Stimulated activated CD4-positive, alpha-beta T cell treated with anti-CD3 and anti-CD28 coated beads, TNF-alpha, amount 100 ng/mL, for 48 hours (primary cell): ENCODE results near the gene UBAC1.

Experiments used
- DNase-seq, 3 donors: peaks; one replicate each; pipeline ENCODE4 v3.0.0-alpha.2; 2020; ENCODE audit warnings: low read depth in 3 of 3

Gene UBAC1

GRCh38 chr9:135961277-135961715 is at the start of gene UBAC1:
UBAC1 (minus strand) TSS chr9:135961373; CDS start chr9:135961162, 211 bp downstream.
- DNase-seq, result peak; percentile 86 to 90 (median 88)

GRCh38 chr9:136010615-136011361 is 49.6 kb upstream of the UBAC1 start:
- DNase-seq, result no peak

- no peak for DNase-seq
Observed at GRCh38 chr9:136010176-136010575, 49.0 kb upstream of the UBAC1 start.

- no peak for DNase-seq
Observed at GRCh38 chr9:136009516-136009915, 48.3 kb upstream of the UBAC1 start.

GRCh38 chr9:136008693-136008997 is 47.5 kb upstream of the UBAC1 start:
- DNase-seq, result no peak

- no peak for DNase-seq
Observed at GRCh38 chr9:136007934-136008692, 46.9 kb upstream of the UBAC1 start.

GRCh38 chr9:136007276-136007933 is 46.2 kb upstream of the UBAC1 start:
- no peak for DNase-seq

- DNase-seq, result no peak
Observed at GRCh38 chr9:136006169-136006568, 45.0 kb upstream of the UBAC1 start.

- no peak for DNase-seq
Observed at GRCh38 chr9:136004712-136005111, 43.5 kb upstream of the UBAC1 start.

- DNase-seq, result no peak
Observed at GRCh38 chr9:136004219-136004618, 43.0 kb upstream of the UBAC1 start.

- no peak for DNase-seq
Observed at GRCh38 chr9:136003411-136004218, 42.4 kb upstream of the UBAC1 start.

- no peak for DNase-seq
Observed at GRCh38 chr9:136002881-136003280, 41.7 kb upstream of the UBAC1 start.

- no peak for DNase-seq
Observed at GRCh38 chr9:136002215-136002614, 41.0 kb upstream of the UBAC1 start.

GRCh38 chr9:136001231-136001630 is 40.1 kb upstream of the UBAC1 start:
- no peak for DNase-seq

GRCh38 chr9:135998410-135999071 is 37.4 kb upstream of the UBAC1 start:
- DNase-seq, result no peak

GRCh38 chr9:135998016-135998380 is 36.8 kb upstream of the UBAC1 start:
- no peak for DNase-seq

GRCh38 chr9:135997090-135998015 is 36.2 kb upstream of the UBAC1 start:
- DNase-seq, result no peak

- DNase-seq, result no peak
Observed at GRCh38 chr9:135995816-135996215, 34.6 kb upstream of the UBAC1 start.

- DNase-seq, result no peak
Observed at GRCh38 chr9:135994501-135995192, 33.5 kb upstream of the UBAC1 start.
